Measurements from ENCODE around the gene ACTR6.

ACTR6 gene

GRCh38 chr12:100268835-100269564 lies 68.4 kb downstream of the ACTR6 start:
- no peak for FAIRE-seq

DNA sequence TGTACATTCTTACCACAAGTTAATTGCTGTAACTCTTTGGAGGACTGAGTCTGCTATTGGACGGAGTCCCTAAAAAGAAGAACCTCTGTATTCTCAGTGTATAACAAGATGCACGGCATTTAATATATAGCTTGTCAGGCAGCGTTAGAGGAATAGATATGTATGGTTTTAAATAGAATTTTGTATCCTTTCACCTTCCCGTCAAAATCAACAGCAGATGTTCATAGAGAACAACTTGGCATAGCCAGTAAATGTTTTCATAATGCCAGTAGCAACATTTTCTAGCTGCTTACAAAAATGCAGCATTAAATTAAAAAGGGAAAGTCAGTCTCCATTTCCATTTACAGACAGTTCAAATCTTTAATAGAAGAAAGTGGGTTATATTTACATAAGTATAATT lies 73.2 kb downstream of the ACTR6 start:
- FAIRE-seq: no peak
